ENCODE data around the gene DIAPH2. TPM values are rescaled to one million over a fixed set of nuclear protein-coding genes. Genes with fewer than 3 reads are reported as not detected.

Gene DIAPH2
- total RNA-seq, 2 donors from 2014 or later, result 29.7 to 31.7 TPM

DNA sequence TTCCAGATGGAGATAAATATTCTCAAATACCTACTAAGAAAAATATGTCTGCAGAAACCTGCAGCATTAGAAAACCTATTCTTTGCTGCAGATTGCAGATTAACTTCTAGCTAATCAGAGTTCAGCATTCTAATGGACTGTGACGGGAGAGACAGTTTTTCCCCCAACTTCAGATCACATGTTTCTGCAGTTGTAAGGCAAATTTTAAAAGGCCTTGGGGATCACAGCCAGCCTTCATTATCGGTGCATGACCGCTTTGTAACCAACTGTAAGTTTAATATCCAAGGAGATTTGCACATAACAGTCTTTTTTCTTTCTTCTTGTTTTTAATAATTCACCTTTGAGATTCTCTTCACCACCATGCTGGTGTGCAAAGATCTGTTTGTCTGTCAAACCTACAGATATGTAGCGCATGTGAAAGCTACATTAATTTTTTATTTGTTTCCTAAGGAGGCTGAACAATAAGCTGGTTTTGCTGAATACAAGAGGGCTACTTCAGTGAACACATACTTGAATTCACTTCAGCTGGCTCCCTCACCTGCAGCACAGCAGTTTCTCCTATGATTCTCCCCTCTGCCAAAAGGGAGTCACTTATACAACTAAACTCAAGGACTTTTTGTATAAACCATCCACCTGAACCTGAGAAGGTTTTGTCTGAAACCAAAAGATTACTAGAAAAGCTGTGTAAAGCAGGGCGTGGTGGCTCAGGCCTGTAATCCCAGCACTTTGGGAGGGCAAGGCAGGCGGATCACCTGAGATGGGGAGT, 687.5 kb downstream of the DIAPH2 start:
- Mint-ChIP-seq H3K27ac (no peak overlapping the region), H3K9me3 (no peaks in the 10 kb centered on the region), H3K27me3 (no peaks in the 10 kb centered on the region), H3K36me3 (no peaks in the 10 kb centered on the region), H3K4me3 (no peak overlapping the region), H3K4me1 (ENCODE audit: low read depth in 2 of 2) (no peaks in the 10 kb centered on the region)
- no peak for ATAC-seq
- DNase-seq (ENCODE audit: low spot score), result no peak

DNA sequence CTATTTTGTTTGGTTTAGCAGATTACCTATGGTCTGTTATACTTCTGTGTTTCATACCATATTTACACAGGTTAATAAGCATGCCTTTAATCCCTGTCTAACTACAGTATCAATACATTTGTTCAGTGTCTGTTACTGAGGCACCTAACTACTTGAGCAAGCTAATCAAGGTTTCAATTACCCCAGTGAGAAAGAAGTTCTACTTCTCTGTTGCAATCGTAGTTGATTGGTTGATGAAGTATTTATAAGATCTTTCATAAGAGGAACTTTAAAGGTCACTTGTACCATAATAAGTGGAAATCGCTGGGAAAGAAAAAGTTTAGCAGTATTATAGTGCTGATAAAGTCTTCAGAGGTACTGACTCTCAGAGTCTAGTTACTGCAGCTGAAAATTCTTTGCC, 689.6 kb downstream of the DIAPH2 start:
- no peak for ATAC-seq
- no peak overlapping the region for H3K4me3 Mint-ChIP-seq

DNA sequence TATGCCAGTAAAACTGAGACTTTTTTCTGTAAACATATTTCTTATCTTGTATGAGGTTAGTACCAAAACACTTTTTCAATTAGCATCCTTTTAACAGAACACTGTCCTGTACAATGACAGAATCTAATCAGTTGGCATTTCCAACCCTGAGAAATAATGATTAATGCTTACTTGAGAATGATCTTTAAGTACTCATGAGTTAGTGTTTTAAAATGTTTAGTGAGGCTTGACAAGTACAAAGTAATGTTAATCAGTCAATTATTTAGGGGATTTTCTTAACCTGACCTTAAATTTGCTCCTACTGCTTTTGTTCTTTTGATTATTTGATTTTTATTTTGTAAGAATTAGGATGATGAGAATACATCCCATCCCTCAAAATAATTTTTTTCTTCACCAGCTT, 695.6 kb downstream of the DIAPH2 start:
- Mint-ChIP-seq H3K4me1 (ENCODE audit: low read depth in 2 of 2) (no peaks in the 10 kb centered on the region), H3K27ac (no peak overlapping the region), H3K9me3 (no peaks in the 10 kb centered on the region), H3K4me3 (no peak overlapping the region), H3K36me3 (no peaks in the 10 kb centered on the region), H3K27me3 (no peaks in the 10 kb centered on the region)
- no peak for ATAC-seq
- DNase-seq (ENCODE audit: low spot score), result no peak

More for the DNA sequence above, 689.6 kb downstream of the DIAPH2 start:
- Mint-ChIP-seq H3K4me1 (ENCODE audit: low read depth in 2 of 2) (no peaks in the 10 kb centered on the region), H3K36me3 (no peaks in the 10 kb centered on the region), H3K27me3 (no peaks in the 10 kb centered on the region), H3K27ac (no peak overlapping the region), H3K9me3 (no peaks in the 10 kb centered on the region)
- no peak for DNase-seq (ENCODE audit: low spot score)

DNA sequence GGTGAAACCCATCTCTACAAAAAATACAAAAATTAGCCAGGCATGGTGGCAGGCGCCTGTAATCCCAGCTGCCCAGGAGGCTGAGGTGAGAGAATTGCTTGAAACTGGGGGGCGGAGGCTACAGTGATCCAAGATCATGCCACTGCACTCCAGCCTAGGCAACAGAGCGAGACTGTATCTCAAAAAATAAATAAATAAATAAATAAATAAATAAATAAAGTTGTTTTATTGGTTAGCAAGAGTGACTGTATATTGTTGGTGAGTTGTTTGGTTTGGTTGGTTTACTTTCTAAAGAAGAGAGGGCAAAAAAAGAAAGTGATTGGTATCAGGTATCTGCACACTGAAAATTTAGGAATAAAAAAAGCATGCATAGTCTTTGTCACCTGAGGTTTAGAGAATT, 700.0 kb downstream of the DIAPH2 start:
- Mint-ChIP-seq H3K9me3 (no peaks in the 10 kb centered on the region), H3K4me3 (no peak overlapping the region), H3K4me1 (ENCODE audit: low read depth in 2 of 2) (peaks cover 0 to 4% of the 10 kb centered on the region in 2 donors), H3K27ac (no peak overlapping the region), H3K36me3 (no peaks in the 10 kb centered on the region), H3K27me3 (no peaks in the 10 kb centered on the region)
- ATAC-seq, result no peak
- DNase-seq (ENCODE audit: low spot score), result no peak

DNA sequence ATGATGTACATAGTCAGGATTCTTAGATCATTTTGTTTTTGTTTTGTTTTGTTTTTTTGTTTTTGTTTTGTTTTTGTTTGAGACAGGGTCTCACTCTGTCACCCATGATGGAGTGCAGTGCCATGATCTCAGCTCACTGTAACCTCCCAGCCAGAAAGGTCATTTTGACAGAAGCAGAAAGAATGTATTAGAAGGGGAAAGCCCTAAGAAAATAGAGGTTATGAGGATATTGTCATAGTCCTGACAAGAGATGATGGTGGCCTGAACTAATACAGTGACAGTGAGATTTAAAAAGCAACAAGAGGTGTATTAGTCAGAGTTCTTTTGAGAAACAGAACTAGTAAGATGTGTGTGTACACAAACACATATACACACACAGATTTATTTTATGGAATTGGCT, 702.4 kb downstream of the DIAPH2 start:
- H3K36me3 Mint-ChIP-seq, result no peaks in the 10 kb centered on the region
- ATAC-seq (no peak), DNase-seq (ENCODE audit: low spot score) (no peak)
- no peak overlapping the region for H3K4me3 Mint-ChIP-seq
- H3K9me3 Mint-ChIP-seq, result no peaks in the 10 kb centered on the region
- no peak overlapping the region for H3K27ac Mint-ChIP-seq
- peaks cover 0 to 5% of the 10 kb centered on the region in 2 donors for H3K4me1 Mint-ChIP-seq (ENCODE audit: low read depth in 2 of 2)
- H3K27me3 Mint-ChIP-seq, result no peaks in the 10 kb centered on the region

DNA sequence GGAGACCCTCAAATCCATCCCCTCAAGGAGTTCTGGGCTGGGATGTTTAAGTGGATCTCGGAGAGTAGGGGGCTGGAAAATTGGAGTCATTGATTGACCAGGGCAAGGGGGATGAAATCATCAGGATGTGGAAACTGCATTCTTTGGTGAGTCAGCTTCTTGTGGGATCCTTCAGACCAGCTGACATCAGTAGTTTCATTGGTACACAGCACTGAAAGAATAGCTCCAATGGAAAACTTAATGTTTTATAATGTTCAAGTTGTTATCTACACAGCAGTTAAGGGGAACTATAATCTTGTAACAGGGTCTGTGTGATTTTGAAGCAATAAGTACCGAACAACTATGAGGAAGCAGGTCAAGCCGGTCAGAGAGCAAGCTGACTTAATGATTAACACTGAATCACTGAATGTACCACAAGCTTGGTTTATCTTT, 705.1 kb downstream of the DIAPH2 start:
- Mint-ChIP-seq H3K27me3 (no peaks in the 10 kb centered on the region), H3K4me3 (no peak overlapping the region), H3K27ac (no peak overlapping the region), H3K9me3 (no peaks in the 10 kb centered on the region), H3K4me1 (ENCODE audit: low read depth in 2 of 2) (peaks cover 0 to 5% of the 10 kb centered on the region in 2 donors), H3K36me3 (no peaks in the 10 kb centered on the region)
- ATAC-seq (no peak), DNase-seq (ENCODE audit: low spot score) (no peak)

DNA sequence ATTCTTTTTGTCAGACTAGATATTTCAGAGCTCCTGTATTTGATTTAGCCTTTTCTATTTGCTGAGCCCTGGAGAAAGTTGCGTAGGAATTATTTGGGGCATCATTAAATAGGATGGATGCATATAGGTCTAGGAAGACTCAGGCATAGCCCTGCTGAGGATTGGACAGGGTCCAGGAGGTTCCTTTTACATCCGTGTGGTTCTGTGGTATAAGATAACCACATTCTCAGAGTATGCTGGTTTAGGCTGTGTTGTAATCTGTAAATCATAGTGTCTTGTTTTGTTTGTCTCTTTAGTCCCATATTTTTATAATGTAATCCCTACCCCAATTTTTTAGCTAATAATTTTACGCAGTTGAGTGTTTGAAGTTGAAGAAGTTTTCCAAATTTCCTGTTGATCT, 712.7 kb downstream of the DIAPH2 start:
- peaks cover 17 to 40% of the 10 kb centered on the region in 2 donors for H3K4me1 Mint-ChIP-seq (ENCODE audit: low read depth in 2 of 2)
- H3K9me3 Mint-ChIP-seq, result no peaks in the 10 kb centered on the region
- peak overlapping the region in 1 of 2 donors; percentile 84 for H3K27ac Mint-ChIP-seq
- no peaks in the 10 kb centered on the region for H3K36me3 Mint-ChIP-seq
- H3K27me3 Mint-ChIP-seq, result no peaks in the 10 kb centered on the region
- ATAC-seq (peak in 1 of 2 donors; percentile 47), DNase-seq (ENCODE audit: low spot score) (no peak)
- peak overlapping the region; percentile 74 for H3K4me3 Mint-ChIP-seq

DNA sequence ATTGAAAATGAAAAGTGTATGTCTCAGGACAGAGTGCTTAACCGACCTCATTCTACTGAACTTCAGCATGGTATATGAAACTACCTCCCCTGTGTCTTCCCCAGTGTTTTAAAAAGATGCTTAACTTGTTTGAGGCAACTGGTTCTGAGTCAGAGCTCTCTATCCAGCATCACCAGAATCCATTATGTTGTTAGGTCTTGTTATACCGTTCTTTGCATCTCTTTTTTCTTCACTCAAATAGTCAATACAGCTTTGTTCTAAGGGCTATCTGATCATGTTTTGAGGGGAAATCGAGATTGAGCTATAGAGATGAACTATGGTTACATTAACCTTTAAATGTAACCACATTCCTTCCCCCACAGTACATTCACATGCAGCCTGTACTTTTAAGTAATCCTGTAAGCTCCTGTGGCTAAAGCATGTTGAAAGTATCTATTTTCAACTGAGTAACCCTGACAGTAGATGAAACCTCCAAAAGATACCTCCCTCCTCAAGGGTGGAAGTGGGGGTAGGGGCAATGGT, 713.4 kb downstream of the DIAPH2 start:
- Mint-ChIP-seq H3K4me1 (ENCODE audit: low read depth in 2 of 2) (peaks cover 17 to 40% of the 10 kb centered on the region in 2 donors), H3K4me3 (peak overlapping the region; percentile 74), H3K36me3 (no peaks in the 10 kb centered on the region), H3K9me3 (no peaks in the 10 kb centered on the region), H3K27ac (peak overlapping the region; percentile 28 to 84), H3K27me3 (no peaks in the 10 kb centered on the region)
- ATAC-seq (peak; percentile 48 to 70), DNase-seq (ENCODE audit: low spot score) (no peak)

DNA sequence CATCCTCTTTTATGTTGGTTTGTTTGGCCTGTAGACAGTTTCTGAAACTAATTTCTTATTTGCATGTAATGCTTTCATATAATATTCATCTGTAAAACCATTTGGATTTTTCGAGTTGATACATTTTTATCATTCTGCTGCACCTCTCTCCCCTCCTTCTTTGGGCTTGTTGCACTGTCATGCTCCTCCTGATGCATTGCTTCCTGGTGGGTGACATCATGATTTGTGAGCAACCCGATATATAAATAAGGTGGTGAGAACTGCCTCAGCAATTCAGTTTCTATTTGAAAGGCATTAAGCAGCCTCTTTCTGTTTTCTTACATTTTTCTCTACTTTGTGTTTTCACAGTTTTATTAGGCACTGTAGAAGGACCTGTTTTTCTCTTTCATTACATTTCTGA, 714.8 kb downstream of the DIAPH2 start:
- Mint-ChIP-seq H3K27ac (peak overlapping the region; percentile 23 to 84), H3K27me3 (no peaks in the 10 kb centered on the region), H3K9me3 (no peaks in the 10 kb centered on the region), H3K4me3 (peak overlapping the region; percentile 56), H3K36me3 (no peaks in the 10 kb centered on the region), H3K4me1 (ENCODE audit: low read depth in 2 of 2) (peaks cover 17 to 40% of the 10 kb centered on the region in 2 donors)
- DNase-seq (ENCODE audit: low spot score) (no peak), ATAC-seq (peak in 1 of 2 donors; percentile 71)

DNA sequence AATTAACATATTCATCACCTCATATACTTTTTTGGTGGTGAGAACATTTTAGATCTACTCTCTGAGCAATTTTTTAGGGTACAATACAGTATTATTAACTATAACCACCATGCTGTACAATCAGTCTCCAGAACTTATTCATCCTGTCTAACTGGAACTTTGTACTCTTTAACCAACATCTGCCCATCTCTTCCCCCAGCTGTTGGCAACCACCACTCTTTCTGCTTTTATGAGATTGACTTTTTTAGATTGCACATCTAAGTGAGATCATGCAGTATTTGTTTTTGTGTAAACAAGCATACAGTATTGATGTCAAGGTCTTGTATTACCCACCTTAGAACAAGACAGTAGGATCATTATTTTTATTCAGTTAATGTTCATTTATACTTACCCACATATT, 715.9 kb downstream of the DIAPH2 start:
- H3K4me1 Mint-ChIP-seq (ENCODE audit: low read depth in 2 of 2), result peaks cover 15 to 40% of the 10 kb centered on the region in 2 donors
- peak overlapping the region in 1 of 2 donors; percentile 80 for H3K27ac Mint-ChIP-seq
- H3K36me3 Mint-ChIP-seq, result no peaks in the 10 kb centered on the region
- DNase-seq (ENCODE audit: low spot score) (no peak), ATAC-seq (no peak)
- H3K4me3 Mint-ChIP-seq, result no peak overlapping the region
- no peaks in the 10 kb centered on the region for H3K27me3 Mint-ChIP-seq
- H3K9me3 Mint-ChIP-seq, result no peaks in the 10 kb centered on the region

DNA sequence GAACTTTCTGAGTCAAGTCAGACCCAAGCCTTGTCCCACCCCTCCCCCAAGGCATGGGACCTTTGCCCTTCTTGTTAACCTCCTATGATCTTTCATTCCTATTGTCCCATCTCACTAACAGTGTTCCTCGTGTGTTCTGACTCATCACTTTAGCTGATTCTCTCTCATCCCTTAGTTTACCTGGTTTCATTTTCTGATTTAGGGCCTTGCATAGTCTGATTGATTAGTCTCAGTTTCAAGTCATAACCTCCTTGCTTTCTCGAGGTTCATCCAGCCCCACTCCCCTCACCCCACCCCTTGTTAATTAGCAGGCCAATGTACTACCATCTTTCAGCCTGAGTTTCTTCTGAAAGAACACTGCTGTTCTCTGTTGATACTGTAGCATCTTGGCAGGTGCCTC, 716.5 kb downstream of the DIAPH2 start:
- peaks cover 15 to 40% of the 10 kb centered on the region in 2 donors for H3K4me1 Mint-ChIP-seq (ENCODE audit: low read depth in 2 of 2)
- H3K4me3 Mint-ChIP-seq, result peak overlapping the region; percentile 67
- peak overlapping the region in 1 of 2 donors; percentile 80 for H3K27ac Mint-ChIP-seq
- H3K9me3 Mint-ChIP-seq, result no peaks in the 10 kb centered on the region
- ATAC-seq, result peak; percentile 50 to 64
- no peaks in the 10 kb centered on the region for H3K27me3 Mint-ChIP-seq
- H3K36me3 Mint-ChIP-seq, result no peaks in the 10 kb centered on the region
- no peak for DNase-seq (ENCODE audit: low spot score)

DNA sequence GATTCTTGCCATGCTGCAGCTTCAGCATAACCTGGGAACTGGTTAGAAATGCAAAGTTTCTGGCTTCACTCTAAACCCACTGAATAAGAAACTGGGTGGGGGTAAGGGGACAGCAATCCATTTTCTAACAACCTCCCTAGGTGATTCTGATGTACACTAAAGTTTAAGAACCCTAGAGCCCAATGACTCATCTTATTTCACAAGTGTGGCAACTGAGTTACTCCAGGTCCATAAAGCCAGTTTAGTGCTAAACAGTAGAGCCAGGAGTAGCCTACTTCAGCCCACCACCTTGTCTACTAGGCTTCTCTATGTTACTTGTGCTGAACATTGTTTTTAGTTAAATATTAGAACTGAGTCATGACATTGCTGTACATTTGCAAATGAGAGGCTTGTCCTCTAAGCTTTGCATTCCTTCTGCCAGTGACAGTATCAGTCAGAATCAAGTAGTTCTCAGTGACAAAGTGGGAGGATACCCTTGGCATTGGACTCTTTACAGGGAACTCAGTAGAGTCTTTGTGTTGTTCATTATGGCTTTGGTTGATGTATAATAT, 717.0 kb downstream of the DIAPH2 start:
- peak overlapping the region in 1 of 2 donors; percentile 80 for H3K27ac Mint-ChIP-seq
- H3K9me3 Mint-ChIP-seq, result no peaks in the 10 kb centered on the region
- no peaks in the 10 kb centered on the region for H3K36me3 Mint-ChIP-seq
- no peak for DNase-seq (ENCODE audit: low spot score)
- H3K4me3 Mint-ChIP-seq, result peak overlapping the region; percentile 67
- ATAC-seq, result peak in 1 of 2 donors; percentile 46
- peaks cover 15 to 40% of the 10 kb centered on the region in 2 donors for H3K4me1 Mint-ChIP-seq (ENCODE audit: low read depth in 2 of 2)
- no peaks in the 10 kb centered on the region for H3K27me3 Mint-ChIP-seq

DNA sequence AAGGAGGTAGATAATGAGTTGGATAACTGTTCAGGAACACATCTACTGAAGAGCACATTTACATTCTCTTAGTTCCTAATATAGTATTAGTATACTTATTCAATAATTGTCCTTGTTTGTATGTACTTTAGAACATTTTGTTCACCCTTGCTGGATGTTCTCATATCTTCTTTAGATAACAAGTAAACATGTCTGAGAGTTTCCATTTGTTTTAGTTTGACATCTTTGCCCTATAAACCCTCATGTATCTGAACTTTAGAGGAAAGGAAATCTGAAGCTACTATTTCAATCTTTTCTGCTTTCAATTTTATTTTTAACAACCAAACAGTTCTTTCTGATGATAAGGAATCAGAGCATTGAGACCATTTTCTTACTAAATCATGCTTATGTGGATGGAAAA, 717.7 kb downstream of the DIAPH2 start:
- H3K9me3 Mint-ChIP-seq, result no peaks in the 10 kb centered on the region
- no peak overlapping the region for H3K4me3 Mint-ChIP-seq
- ATAC-seq (no peak), DNase-seq (ENCODE audit: low spot score) (no peak)
- H3K27ac Mint-ChIP-seq, result peak overlapping the region in 1 of 2 donors; percentile 80
- H3K4me1 Mint-ChIP-seq (ENCODE audit: low read depth in 2 of 2), result peaks cover 15 to 38% of the 10 kb centered on the region in 2 donors
- no peaks in the 10 kb centered on the region for H3K27me3 Mint-ChIP-seq
- H3K36me3 Mint-ChIP-seq, result no peaks in the 10 kb centered on the region

DNA sequence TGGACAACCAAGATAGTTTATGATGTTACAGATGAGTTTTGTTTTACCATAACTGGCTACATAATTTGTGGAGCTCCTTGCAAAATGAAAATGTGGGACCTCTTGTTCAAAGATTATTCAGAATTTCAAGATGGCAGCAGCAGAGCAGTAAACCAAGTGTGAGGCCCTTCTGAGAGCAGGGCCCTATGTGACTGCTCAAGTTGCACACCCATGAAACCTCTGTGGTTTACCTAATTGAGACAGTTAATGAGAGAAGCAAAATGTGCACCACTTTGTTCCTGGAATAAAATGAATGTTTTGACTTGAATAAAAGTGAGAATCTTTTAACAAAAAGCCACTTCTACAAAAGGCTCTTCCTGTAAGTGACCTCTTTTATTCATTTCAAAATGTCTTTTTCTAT, 718.3 kb downstream of the DIAPH2 start:
- H3K27ac Mint-ChIP-seq, result peak overlapping the region in 1 of 2 donors; percentile 16
- DNase-seq (ENCODE audit: low spot score) (no peak), ATAC-seq (peak in 1 of 2 donors; percentile 58)
- H3K27me3 Mint-ChIP-seq, result no peaks in the 10 kb centered on the region
- H3K36me3 Mint-ChIP-seq, result no peaks in the 10 kb centered on the region
- peaks cover 14 to 33% of the 10 kb centered on the region in 2 donors for H3K4me1 Mint-ChIP-seq (ENCODE audit: low read depth in 2 of 2)
- no peak overlapping the region for H3K4me3 Mint-ChIP-seq
- no peaks in the 10 kb centered on the region for H3K9me3 Mint-ChIP-seq

Measured in natural killer cell treated with Interleukin-12 subunit alpha and Interleukin-12 subunit beta and Interleukin-15 and Interleukin-18, amount 100 ng/mL, for 72 hours (primary cell).